Esophagus (tissue), 2 donors: ENCODE data around the gene SCD5. TPM values are rescaled to one million over a fixed set of nuclear protein-coding genes. Genes with fewer than 3 reads are reported as not detected.

Experiments
- H3K27ac ChIP-seq, 2 donors: one replicate each; pipeline ENCODE4 v1.5.1; 2013; ENCODE audit warnings: low read depth in 2 of 2, mild to moderate bottlenecking in 2 of 2, inconsistent platforms in 1 of 2, low read length in 1 of 2, moderate library complexity in 1 of 2
- H3K27me3 ChIP-seq, 2 donors: one replicate each; pipeline ENCODE4 v1.6.1; 2013; ENCODE audit warnings: low read length in 2 of 2, control low read depth in 1 of 2, mild to moderate bottlenecking in 1 of 2; ENCODE audit not compliant: insufficient read depth in 2 of 2, control insufficient read depth in 1 of 2
- H3K36me3 ChIP-seq, 2 donors: one replicate each; pipeline ENCODE4 v1.6.1; 2013; ENCODE audit warnings: low read length in 1 of 2; ENCODE audit not compliant: control insufficient read depth in 2 of 2, insufficient read depth in 2 of 2
- H3K4me1 ChIP-seq, 2 donors: one replicate each; pipeline ENCODE4 v1.6.1; 2013; ENCODE audit warnings: low read length in 1 of 2; ENCODE audit not compliant: control insufficient read depth in 2 of 2, insufficient read depth in 2 of 2
- H3K4me3 ChIP-seq, 2 donors: one replicate each; pipeline ENCODE4 v1.5.1; 2013; ENCODE audit warnings: low read length in 2 of 2, mild to moderate bottlenecking in 2 of 2, low read depth in 1 of 2, moderate library complexity in 1 of 2
- H3K9me3 ChIP-seq, 2 donors: one replicate each; pipeline ENCODE4 v1.6.1; 2013; ENCODE audit warnings: mild to moderate bottlenecking in 2 of 2, low read depth in 1 of 2, low read length in 1 of 2, moderate library complexity in 1 of 2; ENCODE audit not compliant: control insufficient read depth in 2 of 2, insufficient read depth in 1 of 2
- WGBS, 2 donors: extraction: QIAGEN DNeasy Blood & Tissue Kit; methylation state at CpG; one replicate each; pipeline ENCODE4 v1.1.7; 2013; 5-methylcytosine and 5-hydroxymethylcytosine counted together
- polyA plus RNA-seq, 2 donors: library from polyadenylated mRNA; stranded (reverse); fragments of 200-250 nt; gene quantifications; one replicate each; pipeline ENCODE4 v1.2.3, GENCODE V29; 2013
- donor health status: healthy with polysubstance abuse.
- donor health status: Bipolar disorder and iron deficiency.

The SCD5 gene
- polyA plus RNA-seq, 2 donors, result 2.5 to 2.9 TPM

- Histone ChIP-seq H3K36me3 (no peaks in the 10 kb centered on the region), H3K27me3 (no peaks in the 10 kb centered on the region), H3K4me1 (no peaks in the 10 kb centered on the region), H3K4me3 (no peak overlapping the region), H3K9me3 (no peaks in the 10 kb centered on the region), H3K27ac (no peak overlapping the region)
- WGBS, 2 donors, result 80 to 84% methylated on average over 2 of the region's 2 CpGs
Measured at GRCh38 chr4:82629238-82630000, 169.2 kb downstream of the SCD5 start.

- WGBS, 2 donors, result 73 to 81% methylated on average over 9 of the region's 9 CpGs
- no peak overlapping the region for H3K27ac ChIP-seq
Measured at GRCh38 chr4:82626251-82626868, 172.2 kb downstream of the SCD5 start.

GRCh38 chr4:82624819-82625218 is 173.8 kb downstream of the SCD5 start:
- Histone ChIP-seq H3K4me1 (no peaks in the 10 kb centered on the region), H3K4me3 (no peak overlapping the region), H3K27me3 (no peaks in the 10 kb centered on the region), H3K27ac (no peak overlapping the region), H3K9me3 (no peaks in the 10 kb centered on the region), H3K36me3 (no peaks in the 10 kb centered on the region)
- WGBS, 2 donors, result 86 to 88% methylated on average over 4 of the region's 4 CpGs

More at GRCh38 chr4:82626251-82626868, 172.2 kb downstream of the SCD5 start:
- Histone ChIP-seq H3K27me3 (no peaks in the 10 kb centered on the region), H3K4me3 (no peak overlapping the region), H3K9me3 (no peaks in the 10 kb centered on the region), H3K4me1 (no peaks in the 10 kb centered on the region), H3K36me3 (no peaks in the 10 kb centered on the region)

- Histone ChIP-seq H3K27me3 (no peaks in the 10 kb centered on the region), H3K4me1 (no peaks in the 10 kb centered on the region), H3K36me3 (no peaks in the 10 kb centered on the region), H3K27ac (no peak overlapping the region), H3K9me3 (no peaks in the 10 kb centered on the region), H3K4me3 (no peak overlapping the region)
- WGBS, 2 donors, result 52 to 70% methylated on average over 4 of the region's 4 CpGs
Measured at GRCh38 chr4:82623121-82623683, 175.4 kb downstream of the SCD5 start.

GRCh38 chr4:82621251-82621650 is 177.3 kb downstream of the SCD5 start:
- Histone ChIP-seq H3K27me3 (no peaks in the 10 kb centered on the region), H3K36me3 (no peaks in the 10 kb centered on the region), H3K4me3 (no peak overlapping the region), H3K9me3 (no peaks in the 10 kb centered on the region), H3K27ac (no peak overlapping the region), H3K4me1 (no peaks in the 10 kb centered on the region)
- WGBS, 2 donors, result 89 to 97% methylated on average over 3 of the region's 3 CpGs

- no peak overlapping the region for H3K4me3 ChIP-seq
- no peaks in the 10 kb centered on the region for H3K36me3 ChIP-seq
- H3K9me3 ChIP-seq, result no peaks in the 10 kb centered on the region
- 66 to 76% methylated on average over 6 of the region's 6 CpGs for WGBS, 2 donors
- H3K4me1 ChIP-seq, result no peaks in the 10 kb centered on the region
- no peak overlapping the region for H3K27ac ChIP-seq
- H3K27me3 ChIP-seq, result no peaks in the 10 kb centered on the region
Measured at GRCh38 chr4:82620126-82620735, 178.4 kb downstream of the SCD5 start.

GRCh38 chr4:82618103-82618720 is 180.4 kb downstream of the SCD5 start:
- H3K36me3 ChIP-seq, result no peaks in the 10 kb centered on the region
- no peaks in the 10 kb centered on the region for H3K4me1 ChIP-seq
- H3K9me3 ChIP-seq, result no peaks in the 10 kb centered on the region
- H3K4me3 ChIP-seq, result no peak overlapping the region
- 49 to 52% methylated on average over 2 of the region's 2 CpGs for WGBS, 2 donors
- H3K27ac ChIP-seq, result no peak overlapping the region
- H3K27me3 ChIP-seq, result no peaks in the 10 kb centered on the region

GRCh38 chr4:82614838-82615449 is 183.7 kb downstream of the SCD5 start:
- 85% methylated on average over 5 of the region's 5 CpGs for WGBS, 2 donors
- H3K27ac ChIP-seq, result no peak overlapping the region

GRCh38 chr4:82613121-82613520 is 185.5 kb downstream of the SCD5 start:
- H3K4me1 ChIP-seq, result no peaks in the 10 kb centered on the region
- H3K9me3 ChIP-seq, result no peaks in the 10 kb centered on the region
- H3K4me3 ChIP-seq, result no peak overlapping the region
- no peaks in the 10 kb centered on the region for H3K36me3 ChIP-seq
- H3K27me3 ChIP-seq, result no peaks in the 10 kb centered on the region
- no peak overlapping the region for H3K27ac ChIP-seq
- WGBS, 2 donors, result 69 to 79% methylated on average over 3 of the region's 3 CpGs

More at GRCh38 chr4:82614838-82615449, 183.7 kb downstream of the SCD5 start:
- H3K4me3 ChIP-seq, result no peak overlapping the region
- H3K36me3 ChIP-seq, result no peaks in the 10 kb centered on the region
- H3K9me3 ChIP-seq, result no peaks in the 10 kb centered on the region
- no peaks in the 10 kb centered on the region for H3K27me3 ChIP-seq
- H3K4me1 ChIP-seq, result no peaks in the 10 kb centered on the region
